Endodermal cell (in vitro differentiated cells): ENCODE results near the gene LCE2D. TPM values are rescaled to one million over a fixed set of nuclear protein-coding genes. Genes with fewer than 3 reads are reported as not detected.

Source experiments
- DNase-seq: peaks from one replicate; pipeline ENCODE4 v3.0.0-alpha.2; 2017
- H3K27ac ChIP-seq: 2 replicates; pipeline ENCODE4 v1.5.1; 2013; ENCODE audit warnings: mild to moderate bottlenecking, low read depth, low read length, moderate library complexity
- H3K27me3 ChIP-seq: 2 replicates; pipeline ENCODE4 v1.6.1; 2013; ENCODE audit warnings: mild to moderate bottlenecking, low read length, moderate library complexity; ENCODE audit not compliant: insufficient read depth, control insufficient read depth, poor library complexity, severe bottlenecking
- H3K36me3 ChIP-seq: 2 replicates; pipeline ENCODE4 v1.7.0; 2013; ENCODE audit warnings: mild to moderate bottlenecking, low read length, moderate library complexity; ENCODE audit not compliant: control insufficient read depth, insufficient read depth
- H3K4me1 ChIP-seq: one replicate; pipeline ENCODE4 v1.7.0; 2013; ENCODE audit warnings: low read length; ENCODE audit not compliant: control insufficient read depth, insufficient read depth
- H3K4me3 ChIP-seq: 2 replicates; pipeline ENCODE4 v1.5.1; 2013; ENCODE audit warnings: mild to moderate bottlenecking, low read length, moderate library complexity
- H3K9ac ChIP-seq: 2 replicates; pipeline ENCODE4 v1.6.1; 2013; ENCODE audit warnings: mild to moderate bottlenecking, low read length, moderate library complexity; ENCODE audit not compliant: poor library complexity, severe bottlenecking; ENCODE audit errors: extremely low read depth
- H3K9me3 ChIP-seq: 2 replicates; pipeline ENCODE4 v1.6.1; 2013; ENCODE audit warnings: mild to moderate bottlenecking, low read length, moderate library complexity; ENCODE audit not compliant: control insufficient read depth
- H3K27ac Mint-ChIP-seq: 2 replicates; pipeline ENCODE4 v1.8.0; 2020; ENCODE audit warnings: mixed read lengths
- H3K27me3 Mint-ChIP-seq: 2 replicates; pipeline ENCODE4 v1.8.0; 2021; ENCODE audit warnings: mild to moderate bottlenecking, mixed read lengths; ENCODE audit not compliant: insufficient read depth
- H3K36me3 Mint-ChIP-seq: 2 replicates; pipeline ENCODE4 v1.8.0; 2020; ENCODE audit warnings: low read depth, mixed read lengths
- H3K4me1 Mint-ChIP-seq: 2 replicates; pipeline ENCODE4 v1.8.0; 2020; ENCODE audit warnings: mixed read lengths
- H3K4me3 Mint-ChIP-seq: 2 replicates; pipeline ENCODE4 v1.8.0; 2020; ENCODE audit warnings: mild to moderate bottlenecking, moderate library complexity, mixed read lengths
- H3K9me3 Mint-ChIP-seq: 2 replicates; pipeline ENCODE4 v1.8.0; 2020; ENCODE audit warnings: mild to moderate bottlenecking, mixed read lengths
- CTCF ChIP-seq: fragments of 200-600 bp; sonication (generic); conservative IDR thresholded peaks from 2 replicates; pipeline ENCODE4 v1.5.0; 2021; ENCODE audit warnings: antibody characterized with exemption, mild to moderate bottlenecking
- WGBS, 2 experiments: methylation state at CpG; one replicate each; pipeline versions ENCODE4 v1.1.5 to v1.1.7; 2013; ENCODE audit warnings: missing lambda C conversion rate in 2 of 2, mixed read lengths in 1 of 2; ENCODE audit not compliant: insufficient coverage in 1 of 2, insufficient read length in 1 of 2; 5-methylcytosine and 5-hydroxymethylcytosine counted together
- total RNA-seq, 2 donors: library from RNA; stranded (reverse); fragmentation: NEBNext Ultra II Directional in 1 of 2; extraction: Animal tissue kit (Norgen Biotek cat#: 25700) in 1 of 2; gene quantifications; 2 replicates in 1 of 2; 3 replicates in 1 of 2; pipeline ENCODE4 v1.2.1, GENCODE V29; 2021

Gene LCE2D
- total RNA-seq, 2 donors from 2014 or later, result not detected

DNA sequence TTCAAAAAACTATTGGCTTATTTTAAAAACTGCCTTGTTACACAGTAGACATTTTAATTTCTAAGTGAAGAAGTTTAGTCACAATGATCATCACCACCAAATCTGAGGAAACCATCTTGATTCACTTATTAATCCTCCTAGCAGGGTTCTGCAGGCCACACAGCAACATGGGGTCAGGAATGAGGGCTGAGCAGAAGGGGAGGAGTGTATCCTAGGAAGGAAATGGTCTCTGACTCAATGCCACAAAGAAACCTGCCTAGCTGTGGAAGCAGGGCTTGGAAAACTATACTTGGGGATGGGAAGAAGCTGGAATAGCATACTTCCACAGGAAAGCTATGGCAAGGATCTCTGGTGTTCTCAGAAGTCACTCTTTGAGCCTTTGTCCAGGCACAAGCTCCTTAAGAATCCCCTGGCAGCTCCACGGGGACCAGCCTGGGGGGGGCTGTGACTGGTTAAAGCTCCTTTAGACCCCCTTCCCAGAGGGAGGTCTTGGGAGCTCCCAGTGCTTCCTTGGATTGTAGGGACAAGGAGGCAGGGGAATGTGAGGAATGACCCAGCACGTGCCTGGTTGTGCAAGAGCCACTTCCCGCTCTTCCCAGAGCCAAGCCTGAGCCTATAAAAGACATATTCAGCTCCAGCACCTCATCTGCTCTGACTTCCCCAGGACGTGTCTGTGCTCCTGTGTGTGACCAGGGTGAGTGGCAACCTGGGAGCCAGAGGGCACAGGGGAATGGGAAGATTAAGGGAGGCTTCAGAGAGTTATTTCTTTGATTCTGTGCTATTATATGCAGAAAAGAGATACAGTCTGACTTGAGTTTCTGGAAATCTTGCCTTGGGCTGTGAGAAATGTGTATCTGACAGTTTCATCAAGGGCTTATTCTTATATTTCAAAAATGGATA, 34.8 kb downstream of the LCE2D start, which contains the start of gene LCE2A:
Gene LCE2A (plus strand): TSS at position 645 of the 900 bp plus-strand sequence. CDS start 557 bp downstream, outside the sequence.
- Histone ChIP-seq H3K36me3 (no peaks in the 10 kb centered on the region), H3K9me3 (peaks cover 58% of the 10 kb centered on the region), H3K4me3 (no peak within 1 kb of the TSS), H3K9ac (no peak within 1 kb of the TSS), H3K27me3 (no peaks in the 10 kb centered on the region), H3K4me1 (no peaks in the 10 kb centered on the region), H3K27ac (no peak within 1 kb of the TSS)
- WGBS, 2 experiments, result 49% methylated on average over 4 of the region's 4 CpGs; no CpG with 5 or more reads in 1 of the 2 experiments
- H3K4me1 Mint-ChIP-seq, result no peaks in the 10 kb centered on the region
- no peaks in the 10 kb centered on the region for H3K36me3 Mint-ChIP-seq
- H3K9me3 Mint-ChIP-seq, result peaks cover 92% of the 10 kb centered on the region
- H3K4me3 Mint-ChIP-seq, result no peak within 1 kb of the TSS
- no peak for TF ChIP-seq CTCF
- no peaks in the 10 kb centered on the region for H3K27me3 Mint-ChIP-seq
- no peak for DNase-seq
- no peak within 1 kb of the TSS for H3K27ac Mint-ChIP-seq

DNA sequence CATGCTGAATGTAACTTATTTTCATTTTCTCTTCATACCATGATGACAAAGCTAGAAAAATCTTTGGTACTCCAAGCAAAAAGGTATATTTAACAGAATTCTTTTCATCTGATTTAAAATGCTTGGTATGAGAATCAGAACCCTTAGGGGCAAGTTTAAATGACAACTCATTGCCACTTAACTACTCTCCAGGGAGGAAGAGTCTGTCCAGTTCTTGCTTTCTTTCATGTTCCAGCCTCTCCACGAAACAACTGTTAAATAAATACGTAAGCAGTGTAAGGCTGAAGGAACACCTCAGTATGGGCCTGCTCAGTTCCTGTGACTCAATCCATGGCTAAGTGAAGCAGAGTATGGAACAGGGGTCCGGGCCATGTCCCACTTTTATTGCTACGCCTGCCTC, 36.6 kb downstream of the LCE2D start:
- no peak overlapping the region for H3K27ac Mint-ChIP-seq
- no peak for DNase-seq
- no peak overlapping the region for H3K27ac ChIP-seq
- peaks cover 74% of the 10 kb centered on the region for H3K9me3 ChIP-seq
- H3K4me1 Mint-ChIP-seq, result no peaks in the 10 kb centered on the region
- no peak overlapping the region for H3K4me3 ChIP-seq
- no peaks in the 10 kb centered on the region for H3K27me3 ChIP-seq
- no peaks in the 10 kb centered on the region for H3K36me3 ChIP-seq
- no peaks in the 10 kb centered on the region for H3K36me3 Mint-ChIP-seq
- no peak for TF ChIP-seq CTCF
- peaks cover 93% of the 10 kb centered on the region for H3K9me3 Mint-ChIP-seq
- no peaks in the 10 kb centered on the region for H3K27me3 Mint-ChIP-seq
- 50 to 73% methylated on average over 1 to 3 of the region's 4 CpGs for WGBS, 2 experiments
- H3K4me1 ChIP-seq, result no peaks in the 10 kb centered on the region
- no peak overlapping the region for H3K4me3 Mint-ChIP-seq
- no peak overlapping the region for H3K9ac ChIP-seq

DNA sequence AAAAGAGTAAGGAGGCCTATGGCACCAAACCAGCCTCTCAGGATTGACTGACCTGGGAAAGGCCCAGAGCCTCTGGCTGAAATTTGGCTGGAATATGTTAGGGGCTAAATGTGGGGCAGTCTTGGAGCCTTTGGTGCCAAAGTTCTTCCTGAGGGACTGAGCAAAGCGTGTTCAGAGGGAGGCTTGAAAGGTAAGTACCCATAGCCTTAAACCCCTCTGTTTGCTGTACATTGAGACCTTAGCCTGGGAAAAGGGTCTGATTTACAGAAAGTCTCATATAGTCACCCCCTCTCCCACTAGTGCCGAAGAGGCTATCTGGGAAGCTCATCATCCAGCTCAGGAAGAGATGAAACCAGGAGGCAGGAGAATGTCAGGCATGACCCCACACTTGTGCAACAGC, 44.7 kb downstream of the LCE2D start, which contains the start of gene LCE4A:
Gene LCE4A (plus strand): TSS at position 301 of the 400 bp plus-strand sequence. CDS start 916 bp downstream, outside the sequence.
- no peaks in the 10 kb centered on the region for H3K4me1 ChIP-seq
- no peaks in the 10 kb centered on the region for H3K27me3 Mint-ChIP-seq
- H3K27me3 ChIP-seq, result no peaks in the 10 kb centered on the region
- DNase-seq, result no peak
- no peak for TF ChIP-seq CTCF
- H3K27ac ChIP-seq, result no peak within 1 kb of the TSS
- H3K4me1 Mint-ChIP-seq, result no peaks in the 10 kb centered on the region
- H3K27ac Mint-ChIP-seq, result no peak within 1 kb of the TSS
- peak within 1 kb of the TSS; percentile 13 for H3K4me3 ChIP-seq
- H3K9me3 ChIP-seq, result peaks cover 85% of the 10 kb centered on the region
- 40% methylated on average over 2 of the region's 2 CpGs; no CpG with 5 or more reads in 1 of the 2 experiments for WGBS, 2 experiments
- H3K36me3 ChIP-seq, result no peaks in the 10 kb centered on the region
- H3K9ac ChIP-seq, result no peak within 1 kb of the TSS
- H3K4me3 Mint-ChIP-seq, result no peak within 1 kb of the TSS
- peaks cover 84% of the 10 kb centered on the region for H3K9me3 Mint-ChIP-seq
- H3K36me3 Mint-ChIP-seq, result no peaks in the 10 kb centered on the region

Other genes starting within 250 kb of the LCE2D start
- gene CRNN, start 249.1 kb upstream of the LCE2D start, total RNA-seq, result not detected
- gene LCE5A, start 152.6 kb upstream of the LCE2D start, total RNA-seq, result not detected
- gene CRCT1, start 148.9 kb upstream of the LCE2D start, total RNA-seq, result not detected
- not detected for gene LCE3E, start 96.6 kb upstream of the LCE2D start, total RNA-seq
- gene LCE3D, start 82.9 kb upstream of the LCE2D start, total RNA-seq, result not detected
- not detected for gene LCE3C, start 63.1 kb upstream of the LCE2D start, total RNA-seq
- gene LCE3B, start 49.6 kb upstream of the LCE2D start, total RNA-seq, result not detected
- not detected for gene LCE3A, start 40.3 kb upstream of the LCE2D start, total RNA-seq
- gene LCE2C, start 11.9 kb downstream of the LCE2D start, total RNA-seq, result not detected
- not detected for gene LCE2B, start 22.7 kb downstream of the LCE2D start, total RNA-seq
- gene LCE2A, start 35.0 kb downstream of the LCE2D start, total RNA-seq, result not detected
- gene LCE4A, start 44.8 kb downstream of the LCE2D start, total RNA-seq, result not detected
- not detected for gene KPRP, start 94.6 kb downstream of the LCE2D start, total RNA-seq
- not detected for gene LCE1F, start 111.8 kb downstream of the LCE2D start, total RNA-seq
- not detected for gene LCE1E, start 122.9 kb downstream of the LCE2D start, total RNA-seq
- gene LCE1D, start 133.3 kb downstream of the LCE2D start, total RNA-seq, result not detected
- not detected for gene LCE1C, start 143.3 kb downstream of the LCE2D start, total RNA-seq
- gene LCE1B, start 148.6 kb downstream of the LCE2D start, total RNA-seq, result not detected
- not detected for gene LCE1A, start 164.1 kb downstream of the LCE2D start, total RNA-seq
- not detected for gene LCE6A, start 179.5 kb downstream of the LCE2D start, total RNA-seq
- gene LCE7A, start 196.6 kb downstream of the LCE2D start, total RNA-seq, result not detected
- not detected for gene SMCP, start 214.9 kb downstream of the LCE2D start, total RNA-seq
- not detected for gene IVL, start 245.2 kb downstream of the LCE2D start, total RNA-seq